GM23338 (cell line): ENCODE data around the gene MYLK3. TPM values are rescaled to one million over a fixed set of nuclear protein-coding genes. Genes with fewer than 3 reads are reported as not detected.

Experiments
- ATAC-seq: fragments of 200-7000 bp; cut with Tn5 transposase; 3 replicates; pipeline ENCODE4 v1.9.1; 2020
- DNase-seq: peaks from one replicate; pipeline ENCODE4 v3.0.0-alpha.2; 2015; ENCODE audit warnings: low spot score
- H2AFZ ChIP-seq: fragments of 200-600 bp; sonication (generic); 2 replicates; pipeline ENCODE4 v1.8.0; 2016; ENCODE audit warnings: antibody characterized with exemption, mild to moderate bottlenecking, moderate library complexity
- H3F3A ChIP-seq: fragments of 200-600 bp; sonication (generic); replicated peaks from 2 replicates; pipeline ENCODE4 v1.8.0; 2017; ENCODE audit warnings: antibody characterized with exemption, mixed run types, low read depth
- H3K27ac ChIP-seq: fragments of 200-600 bp; sonication (generic); 2 replicates; pipeline ENCODE4 v1.6.1; 2016; ENCODE audit warnings: low read depth
- H3K27me3 ChIP-seq: fragments of 200-600 bp; sonication (generic); 2 replicates; pipeline ENCODE4 v1.8.0; 2016; ENCODE audit warnings: mild to moderate bottlenecking, mixed run types, moderate library complexity; ENCODE audit not compliant: insufficient read depth
- H3K36me3 ChIP-seq: fragments of 200-600 bp; sonication (generic); 2 replicates; pipeline ENCODE4 v1.8.0; 2016; ENCODE audit warnings: mild to moderate bottlenecking; ENCODE audit not compliant: insufficient read depth
- H3K4me1 ChIP-seq: fragments of 200-600 bp; sonication (generic); 2 replicates; pipeline ENCODE4 v1.8.0; 2016; ENCODE audit warnings: mild to moderate bottlenecking, moderate library complexity; ENCODE audit not compliant: insufficient read depth
- H3K4me2 ChIP-seq: fragments of 200-600 bp; sonication (generic); 2 replicates; pipeline ENCODE4 v1.7.1; 2017; ENCODE audit warnings: mixed run types
- H3K4me3 ChIP-seq: fragments of 200-600 bp; sonication (generic); 2 replicates; pipeline ENCODE4 v1.6.1; 2016; ENCODE audit warnings: mixed run types
- H3K79me2 ChIP-seq: fragments of 200-600 bp; sonication (generic); replicated peaks from 2 replicates; pipeline ENCODE4 v1.8.0; 2017; ENCODE audit warnings: mild to moderate bottlenecking; ENCODE audit not compliant: insufficient read depth
- H3K9me2 ChIP-seq: fragments of 200-600 bp; sonication (generic); 2 replicates; pipeline ENCODE4 v1.8.0; 2017; ENCODE audit not compliant: insufficient read depth
- H4K20me1 ChIP-seq: fragments of 200-600 bp; sonication (generic); replicated peaks from 2 replicates; pipeline ENCODE4 v1.8.0; 2017; ENCODE audit warnings: mild to moderate bottlenecking; ENCODE audit not compliant: insufficient read depth
- H3K27ac Mint-ChIP-seq: 2 replicates; pipeline ENCODE4 v1.8.0; 2020; ENCODE audit warnings: inconsistent platforms, mild to moderate bottlenecking, moderate library complexity, mixed read lengths
- H3K27me3 Mint-ChIP-seq: 3 replicates; pipeline ENCODE4 v1.8.0; 2022; ENCODE audit warnings: low read depth, mild to moderate bottlenecking, moderate library complexity, mixed read lengths, inconsistent platforms; ENCODE audit not compliant: insufficient read depth, poor library complexity
- H3K36me3 Mint-ChIP-seq: 3 replicates; pipeline ENCODE4 v1.8.0; 2021; ENCODE audit warnings: low read depth, mild to moderate bottlenecking, inconsistent platforms, moderate library complexity, mixed read lengths
- H3K4me1 Mint-ChIP-seq: 3 replicates; pipeline ENCODE4 v1.8.0; 2020; ENCODE audit warnings: mild to moderate bottlenecking, inconsistent platforms, mixed read lengths
- H3K4me3 Mint-ChIP-seq: 3 replicates; pipeline ENCODE4 v1.8.0; 2021; ENCODE audit warnings: moderate library complexity, mild to moderate bottlenecking, inconsistent platforms, mixed read lengths
- H3K9me3 Mint-ChIP-seq: 3 replicates; pipeline ENCODE4 v1.8.0; 2020; ENCODE audit warnings: moderate library complexity, mild to moderate bottlenecking, inconsistent platforms, mixed read lengths
- CREB1 ChIP-seq: fragments of 250-450 bp; sonication (Bioruptor Pico); IDR thresholded peaks from 2 replicates; pipeline ENCODE4 v1.5.0; 2020; ENCODE audit warnings: low read depth, mild to moderate bottlenecking, moderate library complexity
- EZH2 ChIP-seq: fragments of 200-600 bp; sonication (generic); IDR thresholded peaks from one replicate; pipeline ENCODE4 v1.8.0; 2017; ENCODE audit warnings: antibody characterized with exemption, mild to moderate bottlenecking, low read depth; ENCODE audit not compliant: unreplicated experiment
- EZH2phosphoT487 ChIP-seq: fragments of 200-600 bp; sonication (generic); IDR thresholded peaks from one replicate; pipeline ENCODE4 v1.8.1; 2018; ENCODE audit warnings: antibody characterized with exemption; ENCODE audit not compliant: unreplicated experiment
- JUNB ChIP-seq: IDR thresholded peaks from one replicate; pipeline ENCODE4 v1.6.1; 2016; ENCODE audit warnings: antibody characterized with exemption; ENCODE audit not compliant: unreplicated experiment
- NANOG ChIP-seq: IDR thresholded peaks from 2 replicates; pipeline ENCODE4 v1.6.1; 2016; ENCODE audit warnings: antibody characterized with exemption, borderline replicate concordance
- POLR2AphosphoS5 ChIP-seq: IDR thresholded peaks from 2 replicates; pipeline ENCODE4 v1.6.1; 2016; ENCODE audit warnings: antibody characterized with exemption, low read depth
- STAT1 ChIP-seq: IDR thresholded peaks from one replicate; pipeline ENCODE4 v1.6.1; 2016; ENCODE audit warnings: antibody characterized with exemption; ENCODE audit not compliant: unreplicated experiment
- ZNF114 ChIP-seq: fragments of 250-450 bp; sonication (Bioruptor Pico); IDR thresholded peaks from 2 replicates; pipeline ENCODE4 v1.5.0; 2020; ENCODE audit warnings: mild to moderate bottlenecking, moderate library complexity
- ZNF331 ChIP-seq: fragments of 250-450 bp; sonication (Bioruptor Pico); IDR thresholded peaks from 2 replicates; pipeline ENCODE4 v1.5.0; 2020; ENCODE audit warnings: low read depth, mild to moderate bottlenecking, moderate library complexity
- ZNF462 ChIP-seq: fragments of 250-450 bp; sonication (Bioruptor Pico); IDR thresholded peaks from 2 replicates; pipeline ENCODE4 v1.5.0; 2020; ENCODE audit warnings: mild to moderate bottlenecking, moderate library complexity
- polyA plus RNA-seq: library from polyadenylated mRNA; unstranded; fragments of >200 nt; fragmentation: Nextera tagmentation; extraction: Ambion mirVana; gene quantifications from 2 replicates; pipeline ENCODE4 v1.2.1, GENCODE V29; 2016
- total RNA-seq: library from RNA; depleted of rRNA; stranded (reverse); fragments of >200 nt; shearing (Covaris generic); gene quantifications from 2 replicates; pipeline ENCODE4 v1.2.3, GENCODE V29; 2014
- TF ChIP-seq, protein P1 (sequence below): IDR thresholded peaks from 2 replicates; pipeline ENCODE4 v1.6.1; 2016; ENCODE audit warnings: antibody characterized with exemption
- TF ChIP-seq, protein P2 (sequence below), 2 experiments: fragments of 200-600 bp in 1 of 2; sonication (generic) in 1 of 2; conservative IDR thresholded peaks; 2 replicates each; pipeline versions ENCODE4 v1.5.1 to v1.6.1; 2016 to 2017; ENCODE audit warnings: antibody characterized with exemption in 2 of 2, low read depth in 2 of 2, mild to moderate bottlenecking in 2 of 2, moderate library complexity in 1 of 2
- TF ChIP-seq, protein P3 (sequence below): IDR thresholded peaks from one replicate; pipeline ENCODE4 v1.6.1; 2018; ENCODE audit warnings: antibody characterized with exemption; ENCODE audit not compliant: unreplicated experiment

Gene MYLK3
- total and polyA plus RNA-seq, 2 experiments from 2014 or later, result 0.18 to 0.63 TPM

GRCh38 chr16:46701615-46702014 lies 46.5 kb downstream of the MYLK3 start:
- no peak overlapping the region for H3K4me3 ChIP-seq
- H3K9me3 Mint-ChIP-seq, result no peaks in the 10 kb centered on the region

More at GRCh38 chr16:46701615-46702014, 46.5 kb downstream of the MYLK3 start:
- no peak overlapping the region for H2AFZ ChIP-seq
- ATAC-seq (no peak), DNase-seq (no peak)
- peaks cover 21% of the 10 kb centered on the region for H3K36me3 ChIP-seq
- H4K20me1 ChIP-seq, result no peaks in the 10 kb centered on the region
- H3K4me1 Mint-ChIP-seq, result no peaks in the 10 kb centered on the region
- TF ChIP-seq, protein P1, sequence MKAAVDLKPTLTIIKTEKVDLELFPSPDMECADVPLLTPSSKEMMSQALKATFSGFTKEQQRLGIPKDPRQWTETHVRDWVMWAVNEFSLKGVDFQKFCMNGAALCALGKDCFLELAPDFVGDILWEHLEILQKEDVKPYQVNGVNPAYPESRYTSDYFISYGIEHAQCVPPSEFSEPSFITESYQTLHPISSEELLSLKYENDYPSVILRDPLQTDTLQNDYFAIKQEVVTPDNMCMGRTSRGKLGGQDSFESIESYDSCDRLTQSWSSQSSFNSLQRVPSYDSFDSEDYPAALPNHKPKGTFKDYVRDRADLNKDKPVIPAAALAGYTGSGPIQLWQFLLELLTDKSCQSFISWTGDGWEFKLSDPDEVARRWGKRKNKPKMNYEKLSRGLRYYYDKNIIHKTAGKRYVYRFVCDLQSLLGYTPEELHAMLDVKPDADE, result no peak
- TF ChIP-seq ZNF114, result no peak
- no peak for TF ChIP-seq EZH2
- no peak for TF ChIP-seq ZNF331 (CRISPR knock-in tag)
- TF ChIP-seq JUNB, result no peak
- TF ChIP-seq ZNF462, result no peak
- no peak for TF ChIP-seq EZH2phosphoT487
- TF ChIP-seq, protein P2, sequence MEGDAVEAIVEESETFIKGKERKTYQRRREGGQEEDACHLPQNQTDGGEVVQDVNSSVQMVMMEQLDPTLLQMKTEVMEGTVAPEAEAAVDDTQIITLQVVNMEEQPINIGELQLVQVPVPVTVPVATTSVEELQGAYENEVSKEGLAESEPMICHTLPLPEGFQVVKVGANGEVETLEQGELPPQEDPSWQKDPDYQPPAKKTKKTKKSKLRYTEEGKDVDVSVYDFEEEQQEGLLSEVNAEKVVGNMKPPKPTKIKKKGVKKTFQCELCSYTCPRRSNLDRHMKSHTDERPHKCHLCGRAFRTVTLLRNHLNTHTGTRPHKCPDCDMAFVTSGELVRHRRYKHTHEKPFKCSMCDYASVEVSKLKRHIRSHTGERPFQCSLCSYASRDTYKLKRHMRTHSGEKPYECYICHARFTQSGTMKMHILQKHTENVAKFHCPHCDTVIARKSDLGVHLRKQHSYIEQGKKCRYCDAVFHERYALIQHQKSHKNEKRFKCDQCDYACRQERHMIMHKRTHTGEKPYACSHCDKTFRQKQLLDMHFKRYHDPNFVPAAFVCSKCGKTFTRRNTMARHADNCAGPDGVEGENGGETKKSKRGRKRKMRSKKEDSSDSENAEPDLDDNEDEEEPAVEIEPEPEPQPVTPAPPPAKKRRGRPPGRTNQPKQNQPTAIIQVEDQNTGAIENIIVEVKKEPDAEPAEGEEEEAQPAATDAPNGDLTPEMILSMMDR (conservative IDR thresholded peaks at IDR 0.05; ENCODE audit: low read depth in 2 of 2), result no peak
- TF ChIP-seq, protein P3, sequence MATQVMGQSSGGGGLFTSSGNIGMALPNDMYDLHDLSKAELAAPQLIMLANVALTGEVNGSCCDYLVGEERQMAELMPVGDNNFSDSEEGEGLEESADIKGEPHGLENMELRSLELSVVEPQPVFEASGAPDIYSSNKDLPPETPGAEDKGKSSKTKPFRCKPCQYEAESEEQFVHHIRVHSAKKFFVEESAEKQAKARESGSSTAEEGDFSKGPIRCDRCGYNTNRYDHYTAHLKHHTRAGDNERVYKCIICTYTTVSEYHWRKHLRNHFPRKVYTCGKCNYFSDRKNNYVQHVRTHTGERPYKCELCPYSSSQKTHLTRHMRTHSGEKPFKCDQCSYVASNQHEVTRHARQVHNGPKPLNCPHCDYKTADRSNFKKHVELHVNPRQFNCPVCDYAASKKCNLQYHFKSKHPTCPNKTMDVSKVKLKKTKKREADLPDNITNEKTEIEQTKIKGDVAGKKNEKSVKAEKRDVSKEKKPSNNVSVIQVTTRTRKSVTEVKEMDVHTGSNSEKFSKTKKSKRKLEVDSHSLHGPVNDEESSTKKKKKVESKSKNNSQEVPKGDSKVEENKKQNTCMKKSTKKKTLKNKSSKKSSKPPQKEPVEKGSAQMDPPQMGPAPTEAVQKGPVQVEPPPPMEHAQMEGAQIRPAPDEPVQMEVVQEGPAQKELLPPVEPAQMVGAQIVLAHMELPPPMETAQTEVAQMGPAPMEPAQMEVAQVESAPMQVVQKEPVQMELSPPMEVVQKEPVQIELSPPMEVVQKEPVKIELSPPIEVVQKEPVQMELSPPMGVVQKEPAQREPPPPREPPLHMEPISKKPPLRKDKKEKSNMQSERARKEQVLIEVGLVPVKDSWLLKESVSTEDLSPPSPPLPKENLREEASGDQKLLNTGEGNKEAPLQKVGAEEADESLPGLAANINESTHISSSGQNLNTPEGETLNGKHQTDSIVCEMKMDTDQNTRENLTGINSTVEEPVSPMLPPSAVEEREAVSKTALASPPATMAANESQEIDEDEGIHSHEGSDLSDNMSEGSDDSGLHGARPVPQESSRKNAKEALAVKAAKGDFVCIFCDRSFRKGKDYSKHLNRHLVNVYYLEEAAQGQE, result no peak
- no peak for TF ChIP-seq POLR2AphosphoS5
- no peak for TF ChIP-seq NANOG
- TF ChIP-seq CREB1 (CRISPR knock-in tag), result no peak
- no peak for TF ChIP-seq STAT1
- H3K36me3 Mint-ChIP-seq, result peaks cover 40% of the 10 kb centered on the region
- no peaks in the 10 kb centered on the region for H3K9me2 ChIP-seq
- H3K4me2 ChIP-seq, result no peak overlapping the region
- no peaks in the 10 kb centered on the region for H3K27me3 ChIP-seq
- H3K4me1 ChIP-seq, result no peaks in the 10 kb centered on the region
- H3K27ac Mint-ChIP-seq, result no peak overlapping the region
- H3K4me3 Mint-ChIP-seq, result no peak overlapping the region
- no peaks in the 10 kb centered on the region for H3K27me3 Mint-ChIP-seq
- no peaks in the 10 kb centered on the region; the same call in 1 of the 2 replicates for H3F3A ChIP-seq
- no peaks in the 10 kb centered on the region for H3K79me2 ChIP-seq
- H3K27ac ChIP-seq, result no peak overlapping the region
